Left lung (tissue), 10 donors: ENCODE data around the gene RAB33B. TPM values are rescaled to one million over a fixed set of nuclear protein-coding genes. Genes with fewer than 3 reads are reported as not detected.

ENCODE experiments used
- ATAC-seq: fragments of 200-7000 bp; cut with Tn5 transposase; one replicate; pipeline ENCODE4 v1.9.1; 2020; ENCODE audit warnings: moderate library complexity
- DNase-seq, 4 donors: peaks; one replicate each; pipeline ENCODE4 v3.0.0-alpha.2; 2013 to 2020
- H3K27ac ChIP-seq, 2 donors: fragments of 200-600 bp; sonication (generic) in 1 of 2; one replicate each; pipeline versions ENCODE4 v1.5.0 to v1.8.0; 2020 to 2021
- H3K27me3 ChIP-seq, 2 donors: fragments of 200-600 bp; sonication (generic) in 1 of 2; one replicate each; pipeline versions ENCODE4 v1.5.0 to v1.8.0; 2020 to 2021
- H3K36me3 ChIP-seq, 2 donors: fragments of 200-600 bp; sonication (generic) in 1 of 2; one replicate each; pipeline versions ENCODE4 v1.5.0 to v1.8.0; 2020 to 2021
- H3K4me1 ChIP-seq, 2 donors: fragments of 200-600 bp; one replicate each; pipeline ENCODE4 v1.8.0; 2021
- H3K4me3 ChIP-seq, 2 donors: fragments of 200-600 bp; sonication (generic) in 1 of 2; one replicate each; pipeline versions ENCODE4 v1.5.0 to v1.8.0; 2020 to 2021; ENCODE audit warnings: mild to moderate bottlenecking in 1 of 2
- H3K9me3 ChIP-seq, 2 donors: fragments of 200-600 bp; sonication (generic) in 1 of 2; one replicate each; pipeline versions ENCODE4 v1.5.0 to v1.8.0; 2020 to 2021
- intact Hi-C, 2 donors: fragments of 100-400 bp; cut with DNase I; formaldehyde crosslinking; loops; one replicate each; pipeline versions ENCODE4 v1.11.2 to v1.14.2; 2022
- polyA plus RNA-seq, 6 donors: library from polyadenylated mRNA; unstranded; fragments of 120-200 nt; gene quantifications; one replicate each; pipeline ENCODE4 v1.2.1, GENCODE V29; 2013; ENCODE audit not compliant: insufficient read length in 6 of 6
- total RNA-seq, 2 donors: library from RNA; stranded (reverse); fragmentation: NEBNext Ultra II Directional; extraction: Animal tissue kit (Norgen Biotek cat#: 25700); gene quantifications; one replicate each; pipeline ENCODE4 v1.2.1, GENCODE V29; 2021
- TF ChIP-seq, protein P1 (sequence below), 2 donors: fragments of 200-600 bp; sonication (generic) in 1 of 2; IDR thresholded peaks; one replicate each; pipeline versions ENCODE4 v1.5.0 to v1.8.0; 2021; ENCODE audit warnings: antibody characterized with exemption in 2 of 2
- donor health status: DM: no; HTN: yes; CAD: no.
- donor health status: DM: no; HTN: no; CAD: no.

The RAB33B gene
- total and polyA plus RNA-seq, 8 donors = 8.4 to 13.3 (median 11.0) TPM

DNA sequence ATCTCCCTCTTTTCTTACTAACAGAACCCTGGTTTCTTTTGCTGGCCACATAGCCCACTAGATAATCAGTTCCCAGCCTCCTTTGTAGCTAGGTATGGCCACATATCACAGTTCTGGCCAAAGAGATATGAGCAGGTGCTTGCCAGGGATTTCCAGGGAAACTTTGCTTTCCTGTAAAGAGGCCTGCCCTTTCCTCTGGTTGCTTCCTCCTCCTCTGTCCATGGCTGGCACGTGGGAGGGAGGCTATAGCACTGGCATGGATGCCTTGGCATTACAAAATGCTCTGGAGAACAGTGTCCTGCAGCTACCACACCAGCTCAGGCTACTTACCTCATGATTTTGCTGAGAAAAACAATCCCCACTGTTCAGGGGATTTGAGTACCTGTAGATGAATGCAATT, 27.5 kb downstream of the RAB33B start:
- no peaks in the 10 kb centered on the region for H3K36me3 ChIP-seq
- no peak overlapping the region for H3K4me3 ChIP-seq
- intact Hi-C loops = no loop called here
- H3K27me3 ChIP-seq = no peaks in the 10 kb centered on the region
- TF ChIP-seq, protein P1, sequence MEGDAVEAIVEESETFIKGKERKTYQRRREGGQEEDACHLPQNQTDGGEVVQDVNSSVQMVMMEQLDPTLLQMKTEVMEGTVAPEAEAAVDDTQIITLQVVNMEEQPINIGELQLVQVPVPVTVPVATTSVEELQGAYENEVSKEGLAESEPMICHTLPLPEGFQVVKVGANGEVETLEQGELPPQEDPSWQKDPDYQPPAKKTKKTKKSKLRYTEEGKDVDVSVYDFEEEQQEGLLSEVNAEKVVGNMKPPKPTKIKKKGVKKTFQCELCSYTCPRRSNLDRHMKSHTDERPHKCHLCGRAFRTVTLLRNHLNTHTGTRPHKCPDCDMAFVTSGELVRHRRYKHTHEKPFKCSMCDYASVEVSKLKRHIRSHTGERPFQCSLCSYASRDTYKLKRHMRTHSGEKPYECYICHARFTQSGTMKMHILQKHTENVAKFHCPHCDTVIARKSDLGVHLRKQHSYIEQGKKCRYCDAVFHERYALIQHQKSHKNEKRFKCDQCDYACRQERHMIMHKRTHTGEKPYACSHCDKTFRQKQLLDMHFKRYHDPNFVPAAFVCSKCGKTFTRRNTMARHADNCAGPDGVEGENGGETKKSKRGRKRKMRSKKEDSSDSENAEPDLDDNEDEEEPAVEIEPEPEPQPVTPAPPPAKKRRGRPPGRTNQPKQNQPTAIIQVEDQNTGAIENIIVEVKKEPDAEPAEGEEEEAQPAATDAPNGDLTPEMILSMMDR (IDR thresholded peaks at IDR 0.05) = no peak
- no peak for DNase-seq
- no peak overlapping the region for H3K27ac ChIP-seq
- H3K4me1 ChIP-seq = no peaks in the 10 kb centered on the region
- ATAC-seq = no peak
- H3K9me3 ChIP-seq = no peaks in the 10 kb centered on the region

GRCh38 chr4:139483000-139483399, 29.1 kb downstream of the RAB33B start:
- H3K27ac ChIP-seq = no peak overlapping the region
- H3K4me3 ChIP-seq = no peak overlapping the region
- no peak for DNase-seq
- intact Hi-C loops = no loop called here
- ATAC-seq = no peak
- no peaks in the 10 kb centered on the region for H3K9me3 ChIP-seq
- no peaks in the 10 kb centered on the region for H3K27me3 ChIP-seq
- peaks cover 0 to 3% of the 10 kb centered on the region in 2 donors for H3K4me1 ChIP-seq
- no peaks in the 10 kb centered on the region for H3K36me3 ChIP-seq
- TF ChIP-seq, protein P1 (IDR thresholded peaks at IDR 0.05) = no peak

- Histone ChIP-seq H3K4me3 (no peak overlapping the region), H3K27ac (no peak overlapping the region), H3K36me3 (no peaks in the 10 kb centered on the region), H3K27me3 (no peaks in the 10 kb centered on the region), H3K4me1 (peaks cover 0 to 3% of the 10 kb centered on the region in 2 donors), H3K9me3 (no peaks in the 10 kb centered on the region)
- TF ChIP-seq, protein P1 (IDR thresholded peaks at IDR 0.05) = no peak
- DNase-seq (no peak), ATAC-seq (no peak)
- intact Hi-C loops = no loop called here
Observed at GRCh38 chr4:139484783-139485311, 30.9 kb downstream of the RAB33B start.

GRCh38 chr4:139488442-139488841, 34.5 kb downstream of the RAB33B start:
- no peaks in the 10 kb centered on the region for H3K36me3 ChIP-seq
- DNase-seq = no peak
- no peak overlapping the region for H3K27ac ChIP-seq
- H3K4me1 ChIP-seq = peaks cover 0 to 3% of the 10 kb centered on the region in 2 donors
- no peaks in the 10 kb centered on the region for H3K27me3 ChIP-seq
- no peaks in the 10 kb centered on the region for H3K9me3 ChIP-seq
- intact Hi-C loops = no loop called here
- TF ChIP-seq, protein P1 (IDR thresholded peaks at IDR 0.05) = no peak
- ATAC-seq = no peak
- no peak overlapping the region for H3K4me3 ChIP-seq

GRCh38 chr4:139489638-139490037, 35.7 kb downstream of the RAB33B start:
- DNase-seq (no peak), ATAC-seq (no peak)
- Histone ChIP-seq H3K4me1 (peaks cover 0 to 3% of the 10 kb centered on the region in 2 donors), H3K27ac (no peak overlapping the region), H3K4me3 (no peak overlapping the region), H3K36me3 (no peaks in the 10 kb centered on the region), H3K9me3 (no peaks in the 10 kb centered on the region), H3K27me3 (no peaks in the 10 kb centered on the region)
- TF ChIP-seq, protein P1 (IDR thresholded peaks at IDR 0.05) = no peak
- intact Hi-C loops = no loop called here
